22Rv1 (cell line): ENCODE data around the gene OR4F6.
"Not testable (repeated sequence)": the region's sequence is repeated elsewhere in the genome, so short reads cannot be mapped to it uniquely, and the experiment has no call there.

Source experiments
- H3K27ac ChIP-seq: fragments of 450-650 bp; 2 replicates; pipeline ENCODE4 v1.5.1; 2017
- ZFX ChIP-seq: fragments of 450-650 bp; IDR thresholded peaks from 2 replicates; pipeline ENCODE4 v1.6.1; 2017; ENCODE audit warnings: antibody characterized with exemption, borderline replicate concordance
- TF ChIP-seq, protein P1 (sequence below): fragments of 450-650 bp; IDR thresholded peaks from 2 replicates; pipeline ENCODE4 v1.5.1; 2017; ENCODE audit warnings: mild to moderate bottlenecking

The OR4F6 gene

DNA sequence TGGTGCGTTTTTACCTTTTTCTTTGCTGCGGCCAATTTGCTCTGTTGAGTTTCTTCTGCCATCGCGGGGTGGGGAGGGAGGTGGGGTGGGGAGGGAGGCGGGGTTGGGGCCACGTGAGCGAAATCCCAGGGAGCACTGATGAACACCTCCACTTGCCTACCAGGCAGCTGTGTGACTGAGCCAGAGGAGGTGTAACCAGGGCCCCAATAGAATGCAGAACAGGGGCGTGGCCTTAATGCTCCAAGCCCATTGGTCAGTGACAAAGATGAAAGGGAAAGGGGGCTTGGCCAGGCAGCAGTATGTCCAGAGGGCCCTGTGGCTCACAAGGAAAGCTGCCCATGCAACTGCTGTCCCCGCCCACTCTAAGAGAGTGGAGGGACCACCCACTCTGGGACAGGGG lies 21.4 kb upstream of the OR4F6 start:
- TF ChIP-seq, protein P1, sequence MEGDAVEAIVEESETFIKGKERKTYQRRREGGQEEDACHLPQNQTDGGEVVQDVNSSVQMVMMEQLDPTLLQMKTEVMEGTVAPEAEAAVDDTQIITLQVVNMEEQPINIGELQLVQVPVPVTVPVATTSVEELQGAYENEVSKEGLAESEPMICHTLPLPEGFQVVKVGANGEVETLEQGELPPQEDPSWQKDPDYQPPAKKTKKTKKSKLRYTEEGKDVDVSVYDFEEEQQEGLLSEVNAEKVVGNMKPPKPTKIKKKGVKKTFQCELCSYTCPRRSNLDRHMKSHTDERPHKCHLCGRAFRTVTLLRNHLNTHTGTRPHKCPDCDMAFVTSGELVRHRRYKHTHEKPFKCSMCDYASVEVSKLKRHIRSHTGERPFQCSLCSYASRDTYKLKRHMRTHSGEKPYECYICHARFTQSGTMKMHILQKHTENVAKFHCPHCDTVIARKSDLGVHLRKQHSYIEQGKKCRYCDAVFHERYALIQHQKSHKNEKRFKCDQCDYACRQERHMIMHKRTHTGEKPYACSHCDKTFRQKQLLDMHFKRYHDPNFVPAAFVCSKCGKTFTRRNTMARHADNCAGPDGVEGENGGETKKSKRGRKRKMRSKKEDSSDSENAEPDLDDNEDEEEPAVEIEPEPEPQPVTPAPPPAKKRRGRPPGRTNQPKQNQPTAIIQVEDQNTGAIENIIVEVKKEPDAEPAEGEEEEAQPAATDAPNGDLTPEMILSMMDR, result no peak
- no peak for TF ChIP-seq ZFX

DNA sequence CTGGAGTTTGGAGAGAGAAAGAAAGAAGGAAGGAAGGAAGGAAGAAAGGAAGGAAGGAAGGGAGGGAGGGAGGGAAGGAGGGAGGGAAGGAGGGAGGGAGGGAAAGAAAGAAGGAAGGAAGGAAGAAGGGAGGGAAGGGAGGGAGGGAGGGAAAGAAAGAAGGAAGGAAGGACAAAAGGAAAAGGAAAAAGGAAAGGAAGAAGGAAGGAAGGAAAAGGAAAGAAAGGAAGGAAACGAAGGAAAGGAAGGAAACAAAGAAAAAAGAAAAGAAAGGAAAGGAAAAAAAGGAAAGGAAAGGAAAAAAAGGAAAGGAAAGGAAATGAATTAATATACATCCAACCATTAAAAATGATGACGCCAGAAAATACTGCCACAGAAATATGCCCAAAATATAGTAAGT lies 18.7 kb upstream of the OR4F6 start:
- no peak for TF ChIP-seq ZFX
- TF ChIP-seq, protein P1, result no peak
- no peak overlapping the region for H3K27ac ChIP-seq

More for the DNA sequence above, 21.4 kb upstream of the OR4F6 start:
- no peak overlapping the region for H3K27ac ChIP-seq

DNA sequence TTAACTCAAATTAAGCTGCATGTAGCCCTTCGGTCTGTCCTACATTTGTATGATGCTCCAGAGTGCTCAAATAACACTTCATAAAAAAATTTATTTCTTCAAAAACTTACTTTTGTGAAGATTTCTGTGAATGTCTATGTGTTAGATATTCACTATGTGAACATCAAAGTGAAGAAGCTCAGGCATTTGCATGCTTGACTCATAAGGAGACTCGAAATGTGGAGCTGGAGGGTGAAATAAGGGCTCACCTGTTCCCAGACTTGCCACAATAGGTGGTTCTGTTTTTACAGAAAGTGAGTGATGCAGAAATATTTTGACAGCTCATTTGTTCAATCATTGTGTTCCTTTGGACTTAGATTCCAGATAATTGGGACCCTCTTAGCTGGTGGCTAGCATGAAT lies 16.9 kb upstream of the OR4F6 start:
- not testable (repeated sequence) for H3K27ac ChIP-seq

DNA sequence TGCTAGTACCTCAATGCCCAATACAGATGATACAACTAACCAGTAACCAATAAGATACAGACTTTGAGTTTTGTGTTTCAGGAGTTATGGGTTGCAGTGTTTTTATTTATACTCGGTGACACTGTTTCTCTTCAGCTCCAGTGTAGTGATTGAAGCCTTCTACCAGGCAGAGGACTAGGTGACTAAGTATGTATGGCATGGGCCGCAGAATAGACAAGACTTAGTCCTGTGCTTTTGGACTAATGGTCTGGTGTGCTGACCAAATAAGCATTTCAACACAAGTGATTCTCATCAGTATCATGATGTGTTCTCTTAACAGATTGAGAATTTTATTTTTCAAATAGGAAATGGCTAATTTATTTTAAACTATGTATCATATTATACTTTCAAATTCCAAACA lies 15.3 kb upstream of the OR4F6 start:
- H3K27ac ChIP-seq, result not testable (repeated sequence)

DNA sequence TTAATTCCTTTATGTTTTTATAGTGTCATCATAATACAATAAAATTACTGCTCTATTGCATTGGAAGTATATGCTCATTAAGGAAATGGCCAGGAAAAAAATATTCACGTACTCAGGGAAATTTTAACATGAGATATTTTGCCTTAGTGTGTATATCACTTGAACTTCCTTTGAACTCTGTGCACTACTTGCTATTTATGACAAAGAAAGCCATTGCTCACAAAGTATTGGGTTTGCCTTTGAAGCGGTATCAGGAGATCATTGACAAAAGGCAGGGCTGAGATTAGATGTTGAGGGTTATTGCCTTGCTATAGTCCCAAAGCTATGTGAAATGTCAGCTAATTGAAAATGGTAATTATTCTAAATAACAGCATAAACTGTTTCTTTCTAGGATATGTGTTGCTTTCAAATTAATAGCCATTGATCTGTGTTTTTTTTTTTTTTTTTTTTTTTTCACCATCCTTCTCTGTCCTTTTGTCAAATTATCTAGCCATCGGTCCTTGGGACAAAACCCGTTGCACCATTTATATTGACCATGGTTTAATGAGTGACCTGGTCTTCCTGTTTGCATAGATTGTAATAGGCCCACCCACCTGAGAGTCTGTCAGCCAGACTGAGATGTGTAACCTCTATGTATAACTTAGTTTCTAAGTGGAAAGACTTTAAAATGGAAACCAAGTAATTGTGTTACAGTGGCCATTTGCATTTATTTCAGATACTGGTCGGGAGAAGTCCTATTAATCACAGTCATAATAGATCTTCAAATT lies 14.6 kb upstream of the OR4F6 start:
- H3K27ac ChIP-seq, result not testable (repeated sequence)

DNA sequence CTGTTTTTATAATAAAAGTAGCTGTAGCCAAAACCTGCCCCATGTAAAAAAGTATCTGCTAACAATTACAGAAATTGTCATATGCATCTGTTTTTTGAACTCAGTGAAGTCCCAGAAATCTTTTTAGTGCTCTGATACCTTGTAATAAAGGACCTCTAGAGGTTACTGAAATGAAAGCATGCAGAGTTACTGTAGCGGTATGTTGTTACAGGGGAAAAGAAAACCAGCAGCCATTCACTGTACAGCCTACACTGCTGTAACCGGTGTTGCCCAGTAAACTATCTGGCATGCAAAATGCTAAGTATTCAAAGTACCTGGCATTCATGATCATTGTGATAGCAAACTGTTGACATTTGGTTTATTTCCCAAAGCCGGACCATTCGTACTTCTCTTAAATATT lies 12.6 kb upstream of the OR4F6 start:
- not testable (repeated sequence) for H3K27ac ChIP-seq

DNA sequence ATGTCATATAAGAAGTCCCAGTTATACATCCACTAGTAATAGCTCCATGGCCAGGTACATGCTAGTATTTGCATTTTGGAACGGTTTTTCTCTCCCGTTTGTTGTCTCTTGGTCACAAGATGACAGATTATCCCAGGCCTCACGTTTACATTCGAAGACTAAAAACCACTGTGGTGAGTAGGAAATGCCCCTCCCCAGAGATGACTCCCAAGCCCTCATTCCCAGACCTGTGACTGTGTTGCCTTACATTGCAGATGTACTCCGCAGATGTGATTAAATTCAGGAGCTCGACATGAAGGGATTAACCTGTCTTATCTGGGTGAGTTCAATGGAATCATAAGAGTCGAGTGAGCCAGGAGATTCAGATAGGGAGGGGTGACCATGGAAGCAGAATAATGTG lies 9.3 kb upstream of the OR4F6 start:
- not testable (repeated sequence) for H3K27ac ChIP-seq

DNA sequence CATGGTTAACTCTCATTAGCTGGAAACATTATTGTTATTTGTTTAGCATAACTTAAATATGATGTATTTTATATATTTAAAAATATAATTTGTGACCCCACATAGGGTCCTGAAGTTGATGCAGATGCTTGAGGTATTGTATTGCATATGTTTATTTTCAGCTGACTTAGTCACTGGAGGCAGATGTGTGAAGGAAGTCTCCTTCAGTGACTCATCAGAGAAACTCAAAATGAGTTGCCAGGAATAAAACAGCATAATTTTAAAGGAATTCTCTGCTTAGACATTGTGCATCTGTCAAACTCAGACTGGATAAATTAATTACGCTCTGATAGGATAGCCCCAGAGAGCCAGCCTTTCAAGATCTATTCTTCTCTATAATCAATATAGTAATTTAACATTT lies 7.9 kb upstream of the OR4F6 start:
- TF ChIP-seq ZFX, result no peak
- TF ChIP-seq, protein P1, result no peak
- H3K27ac ChIP-seq, result no peak overlapping the region

DNA sequence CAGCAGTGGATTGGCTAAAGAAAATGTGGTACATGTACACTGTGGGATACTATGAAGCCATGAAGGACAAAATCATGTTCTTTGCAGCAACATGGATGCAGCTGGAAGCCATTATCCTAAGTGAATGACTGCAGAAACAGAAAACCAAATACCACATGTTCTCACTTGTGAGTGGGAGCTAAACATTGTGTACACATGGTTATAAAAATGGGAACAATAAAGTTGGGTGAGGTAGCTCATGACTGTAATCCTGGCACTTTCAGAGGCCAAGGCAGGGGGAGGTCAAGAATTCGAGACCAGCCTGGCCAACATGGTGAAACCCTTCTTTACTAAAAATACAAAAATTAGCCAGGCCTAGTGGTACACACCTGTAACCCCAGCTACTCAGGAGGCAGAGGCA lies 3.6 kb upstream of the OR4F6 start:
- TF ChIP-seq, protein P1, result no peak
- no peak for TF ChIP-seq ZFX
- H3K27ac ChIP-seq, result no peak overlapping the region

DNA sequence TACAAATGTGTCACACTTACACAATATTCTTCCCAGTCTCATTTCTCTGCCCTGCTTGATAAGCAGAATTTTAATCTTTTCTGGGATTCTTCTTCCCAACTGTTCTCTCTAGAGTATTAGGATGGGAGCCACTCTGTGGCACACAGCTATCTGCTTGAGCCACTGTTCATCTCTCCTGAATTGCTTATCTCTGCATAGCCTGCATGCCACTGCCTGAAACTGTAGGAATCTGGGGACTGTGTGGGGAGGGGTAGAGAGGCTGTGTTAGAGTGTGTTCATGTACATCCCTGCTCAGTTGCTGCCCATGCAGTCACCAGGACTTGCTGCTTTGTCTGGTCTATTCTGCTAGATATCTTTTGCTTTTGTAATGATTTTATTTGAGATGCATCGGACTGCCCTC lies 2.3 kb upstream of the OR4F6 start:
- H3K27ac ChIP-seq, result no peak overlapping the region
- TF ChIP-seq, protein P1, result no peak
- no peak for TF ChIP-seq ZFX
